Glomerular endothelial cell (primary cell): ENCODE measurements around the gene ORAI1. TPM values are rescaled to one million over a fixed set of nuclear protein-coding genes. Genes with fewer than 3 reads are reported as not detected.
"Not testable (repeated sequence)": the region's sequence is repeated elsewhere in the genome, so short reads cannot be mapped to it uniquely, and the experiment has no call there.

Source experiments
- DNase-seq: peaks from one replicate; pipeline ENCODE4 v3.0.0-alpha.2; 2011; ENCODE audit warnings: low read depth, low spot score; ENCODE audit errors: extremely low read depth
- total RNA-seq: library from RNA; depleted of rRNA; stranded (reverse); fragments of >200 nt; gene quantifications from 2 replicates; pipeline ENCODE4 v1.2.3, GENCODE V29; 2015

ORAI1 gene
- total RNA-seq, 1 donor from 2014 or later = 37.4 TPM

- DNase-seq = no peak
Observed at GRCh38 chr12:121602766-121603165, 23.6 kb upstream of the ORAI1 start.

GRCh38 chr12:121603581-121603980, 22.7 kb upstream of the ORAI1 start:
- no peak for DNase-seq

DNA sequence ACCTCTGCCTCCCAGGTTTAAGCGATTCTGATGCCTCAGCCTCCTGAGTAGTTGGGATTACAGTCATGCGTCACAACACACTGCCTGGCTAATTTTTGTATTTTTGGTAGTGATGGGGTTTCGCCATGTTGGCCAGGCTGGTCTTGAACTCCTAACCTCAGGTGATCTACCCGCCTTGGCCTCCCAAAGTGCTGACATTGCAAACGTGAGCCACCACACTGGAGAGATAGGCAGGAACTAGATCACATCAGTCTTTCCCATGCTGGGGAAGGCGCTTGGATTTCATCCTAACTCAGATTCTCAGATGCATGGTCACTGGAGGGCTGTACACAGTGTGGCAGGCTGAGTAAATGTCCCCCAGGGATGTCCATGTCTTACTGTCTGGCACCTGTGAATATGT, 18.0 kb upstream of the ORAI1 start:
- no peak for DNase-seq

DNA sequence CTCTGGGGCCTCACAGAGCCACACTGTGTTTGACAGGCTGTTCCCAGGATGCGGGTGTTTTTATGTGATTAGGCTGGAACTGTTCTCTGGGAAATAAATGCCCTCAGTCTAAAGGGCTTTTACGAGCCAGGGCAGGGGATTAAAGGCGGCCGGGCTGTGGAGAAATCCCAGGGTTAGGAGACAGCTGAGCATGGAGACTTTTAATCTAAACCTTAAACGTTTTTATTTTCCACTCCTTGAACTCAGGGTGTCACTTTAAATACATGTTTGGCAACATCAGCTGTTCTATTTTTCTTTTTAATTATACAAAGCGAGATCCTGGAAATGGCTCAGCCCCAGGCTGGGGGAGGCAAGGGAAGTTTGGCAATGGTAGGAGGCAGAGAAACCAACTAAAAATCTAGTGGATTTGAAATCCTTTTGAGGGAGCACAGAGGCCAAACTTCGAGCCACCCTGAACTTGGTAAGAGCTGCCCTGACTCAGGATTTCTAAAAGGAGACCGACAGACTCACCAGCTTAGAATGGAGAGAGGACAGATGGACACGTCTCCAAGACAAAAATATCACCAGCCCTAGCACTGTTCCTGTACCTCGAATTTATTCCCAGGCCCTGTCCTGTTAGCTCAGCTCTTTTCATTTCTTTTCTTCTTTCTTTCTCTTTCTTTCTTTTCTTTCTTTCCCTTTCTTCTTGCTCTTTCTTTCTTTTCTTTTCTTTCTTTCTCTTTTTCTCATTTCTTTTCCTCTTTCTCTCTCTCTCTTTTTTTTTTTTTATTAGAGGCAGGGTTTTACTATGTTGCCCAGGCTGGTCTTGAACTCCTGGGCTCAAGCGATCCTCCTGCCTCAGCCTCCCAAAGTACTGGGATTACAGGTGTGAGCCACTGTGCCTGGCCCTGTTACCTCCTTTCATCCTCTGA, 15.8 kb upstream of the ORAI1 start:
- DNase-seq = no peak

GRCh38 chr12:121611306-121611705, 15.0 kb upstream of the ORAI1 start:
- no peak for DNase-seq

GRCh38 chr12:121613462-121613861, 12.9 kb upstream of the ORAI1 start:
- no peak for DNase-seq

GRCh38 chr12:121614872-121615467, 11.4 kb upstream of the ORAI1 start:
- DNase-seq = no peak

DNA sequence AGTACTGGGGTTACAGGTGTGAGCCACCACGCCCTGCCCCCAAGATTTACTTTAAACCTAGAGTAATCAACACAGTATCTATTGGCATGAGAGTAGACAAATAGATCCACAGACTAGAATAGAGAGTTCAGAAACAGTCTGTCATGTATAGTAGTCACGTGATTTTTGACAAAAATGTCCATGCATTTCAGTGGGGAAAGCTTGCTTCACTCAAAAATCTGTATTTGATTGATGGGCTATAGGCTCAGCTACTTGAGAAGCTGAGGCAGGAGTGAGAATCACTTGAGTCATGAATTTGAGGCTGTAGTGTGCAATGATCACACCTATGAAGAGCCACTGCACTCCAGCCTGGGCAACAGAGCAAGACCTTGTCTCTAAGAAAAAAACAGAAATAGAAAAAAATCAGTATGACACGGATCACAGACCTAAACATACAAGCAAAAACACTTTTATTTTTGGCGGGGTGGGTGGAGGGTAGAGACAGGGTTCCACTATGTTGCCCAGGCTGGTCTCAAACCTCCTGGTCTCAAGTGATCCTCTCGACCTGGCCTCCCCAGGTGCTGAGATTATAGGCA, 7.6 kb upstream of the ORAI1 start:
- DNase-seq = no peak

DNA sequence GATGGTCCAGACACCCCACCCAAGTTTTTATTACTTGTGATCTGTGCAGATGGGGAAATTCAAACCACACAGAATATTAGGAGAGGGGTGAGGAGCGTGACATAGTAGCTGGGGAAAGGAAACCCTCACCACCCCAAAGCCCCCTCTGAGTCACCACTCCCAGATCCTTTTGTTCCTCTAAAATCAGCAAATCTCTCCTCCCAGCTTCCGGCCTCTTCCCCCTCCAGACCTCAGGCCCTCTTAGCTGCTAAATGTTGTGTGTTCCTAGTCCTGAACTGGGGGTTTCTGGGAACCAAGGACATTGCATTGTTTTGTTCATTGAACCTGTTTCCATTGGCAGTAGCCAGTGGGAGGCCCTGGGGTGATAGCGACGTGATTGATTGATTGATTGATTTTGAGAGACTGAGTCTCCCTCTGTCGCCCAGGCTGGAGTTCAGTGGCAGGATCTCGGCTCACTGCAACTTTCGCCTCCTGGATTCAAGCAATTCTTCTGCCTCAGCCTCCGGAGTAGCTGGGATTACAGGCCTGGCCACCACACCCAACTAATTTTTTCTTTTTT, 5.9 kb upstream of the ORAI1 start:
- DNase-seq = no peak

- no peak for DNase-seq
Observed at GRCh38 chr12:121626853-121627640, 717 bp downstream of the ORAI1 start.

GRCh38 chr12:121628037-121628436, 1.7 kb downstream of the ORAI1 start:
- DNase-seq = no peak

GRCh38 chr12:121628536-121628935, 2.2 kb downstream of the ORAI1 start:
- no peak for DNase-seq

GRCh38 chr12:121630791-121631355, 4.5 kb downstream of the ORAI1 start:
- no peak for DNase-seq

GRCh38 chr12:121632069-121632970, 6.0 kb downstream of the ORAI1 start:
- DNase-seq = no peak

- DNase-seq = not testable (repeated sequence)
Observed at GRCh38 chr12:121633833-121634196, 7.5 kb downstream of the ORAI1 start.

- no peak for DNase-seq
Observed at GRCh38 chr12:121634836-121635235, 8.5 kb downstream of the ORAI1 start.

- DNase-seq = no peak
Observed at GRCh38 chr12:121637231-121637914, 11.0 kb downstream of the ORAI1 start.

DNA sequence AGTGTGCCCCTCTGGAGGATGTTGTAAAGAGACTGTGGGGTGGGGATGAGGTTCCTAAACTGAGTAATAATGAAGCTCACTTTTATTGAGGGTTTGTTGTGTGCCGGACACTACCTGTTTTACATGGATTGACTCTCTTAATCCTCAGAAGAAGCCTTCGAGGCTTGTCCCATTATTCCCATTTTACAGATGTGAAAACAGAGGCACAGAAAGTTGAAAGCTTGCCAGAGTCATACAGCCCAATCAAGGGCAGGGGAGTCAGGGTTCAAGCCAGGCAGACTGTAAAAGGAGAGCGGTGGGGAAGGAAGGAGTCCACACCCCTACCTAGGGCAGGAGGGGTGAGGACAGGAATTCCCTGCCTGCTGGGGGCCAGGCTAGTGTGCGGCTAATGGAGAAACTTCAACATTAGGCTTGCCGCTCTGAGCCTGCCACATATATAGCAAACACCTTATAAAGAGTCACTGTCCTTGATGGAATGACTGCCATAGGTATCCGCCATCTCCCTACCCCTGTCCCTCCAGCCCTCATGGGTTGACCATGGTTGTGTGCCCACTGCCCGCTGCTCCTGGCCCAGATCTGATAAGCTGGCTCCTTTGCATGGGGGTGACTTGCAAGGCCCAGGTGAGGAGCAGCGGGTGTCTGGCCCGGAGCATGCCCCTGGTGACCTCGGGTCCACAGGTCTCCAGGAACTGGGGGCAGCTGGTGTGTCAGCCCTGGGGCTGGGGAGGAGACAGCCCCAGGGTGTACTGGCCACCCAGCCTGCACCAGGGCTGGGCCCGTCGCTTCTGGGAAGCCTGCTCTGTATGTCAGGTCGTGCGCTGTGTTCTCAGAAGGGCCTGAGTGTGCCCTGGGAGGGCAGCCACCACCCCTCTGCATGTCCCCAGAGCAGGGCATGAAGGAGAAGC, 12.2 kb downstream of the ORAI1 start:
- DNase-seq = no peak
